A549 (cell line): ENCODE data around the gene ZNF274. TPM values are rescaled to one million over a fixed set of nuclear protein-coding genes. Genes with fewer than 3 reads are reported as not detected.
A peak's percentile ranks its signal among the peaks of the same experiment; 100 is the strongest.

Experiments used
- CBX8 ChIP-seq: fragments of 200-600 bp; sonication (generic); IDR thresholded peaks from 2 replicates; pipeline ENCODE4 v1.6.1; 2016
- EHF ChIP-seq: fragments of 250-450 bp; sonication (Bioruptor Pico); IDR thresholded peaks from 2 replicates; pipeline ENCODE4 v1.5.0; 2020; ENCODE audit warnings: mild to moderate bottlenecking
- EHMT2 ChIP-seq: fragments of 200-600 bp; sonication (generic); IDR thresholded peaks from 2 replicates; pipeline ENCODE4 v1.6.1; 2016; ENCODE audit warnings: antibody characterized with exemption, low read depth, mild to moderate bottlenecking, moderate library complexity
- EP300 ChIP-seq, 2 experiments: fragments of >200 bp; sonication (Bioruptor Twin); formaldehyde crosslinking; IDR thresholded peaks; 2 replicates in 1 of 2; 3 replicates in 1 of 2; pipeline ENCODE4 v1.6.1; 2016 to 2017
- FOSB ChIP-seq: fragments of 250-450 bp; sonication (Bioruptor Pico); IDR thresholded peaks from 2 replicates; pipeline ENCODE4 v1.5.0; 2020; ENCODE audit warnings: mild to moderate bottlenecking, moderate library complexity
- GATA3 ChIP-seq: IDR thresholded peaks from 2 replicates; pipeline ENCODE4 v1.6.1; 2012; ENCODE audit warnings: borderline replicate concordance
- HOXA7 ChIP-seq: fragments of 250-450 bp; sonication (Bioruptor Pico); IDR thresholded peaks from 2 replicates; pipeline ENCODE4 v1.5.0; 2020; ENCODE audit warnings: mild to moderate bottlenecking, moderate library complexity
- HOXB5 ChIP-seq: fragments of 250-450 bp; sonication (Bioruptor Pico); IDR thresholded peaks from 2 replicates; pipeline ENCODE4 v1.5.0; 2020; ENCODE audit warnings: mild to moderate bottlenecking, moderate library complexity
- JUN ChIP-seq, 2 experiments: fragments of >200 bp; sonication (Bioruptor Twin); formaldehyde crosslinking; IDR thresholded peaks; 2 replicates in 1 of 2; 3 replicates in 1 of 2; pipeline ENCODE4 v1.6.1; 2016 to 2017
- MAZ ChIP-seq: fragments of 150-350 bp; IDR thresholded peaks from 2 replicates; pipeline ENCODE4 v1.6.1; 2014; ENCODE audit warnings: antibody characterized with exemption, low read depth, low read length, borderline replicate concordance
- NFE2L2 ChIP-seq: fragments of 150-350 bp; conservative IDR thresholded peaks from 2 replicates; pipeline ENCODE4 v1.6.1; 2014; ENCODE audit warnings: low read length
- NR3C1 ChIP-seq: fragments of >200 bp; sonication (Bioruptor Twin); formaldehyde crosslinking; IDR thresholded peaks from 3 replicates; pipeline ENCODE4 v1.6.1; 2017
- POLR2A ChIP-seq: IDR thresholded peaks from 2 replicates; pipeline ENCODE4 v1.6.1; 2012; ENCODE audit warnings: mild to moderate bottlenecking, low read length
- POLR2AphosphoS2 ChIP-seq: conservative IDR thresholded peaks from 2 replicates; pipeline ENCODE4 v1.6.1; 2012; ENCODE audit warnings: low read length, improper control_type of control experiment, inconsistent platforms
- RAD21 ChIP-seq, 2 experiments: fragments of >200 bp in 1 of 2; sonication (Bioruptor Twin) in 1 of 2; formaldehyde crosslinking in 1 of 2; IDR thresholded peaks in 1 of 2; conservative IDR thresholded peaks in 1 of 2; 2 replicates in 1 of 2; 3 replicates in 1 of 2; pipeline ENCODE4 v1.6.1; 2012 to 2018; ENCODE audit warnings: inconsistent platforms in 1 of 2
- RFX5 ChIP-seq: fragments of 450-650 bp; IDR thresholded peaks from 2 replicates; pipeline ENCODE4 v1.7.1; 2014; ENCODE audit warnings: antibody characterized with exemption, mild to moderate bottlenecking, moderate library complexity
- SREBF2 ChIP-seq: fragments of 450-650 bp; IDR thresholded peaks from 2 replicates; pipeline ENCODE4 v1.6.1; 2014; ENCODE audit warnings: mild to moderate bottlenecking, moderate library complexity
- TFCP2L1 ChIP-seq: fragments of 250-450 bp; sonication (Bioruptor Pico); IDR thresholded peaks from 2 replicates; pipeline ENCODE4 v1.5.0; 2021; ENCODE audit warnings: mild to moderate bottlenecking
- TP53 ChIP-seq: fragments of 250-450 bp; sonication (Bioruptor Pico); IDR thresholded peaks from 2 replicates; pipeline ENCODE4 v1.5.0; 2021; ENCODE audit warnings: mild to moderate bottlenecking, moderate library complexity
- ZC3H11A ChIP-seq: fragments of 450-650 bp; IDR thresholded peaks from 2 replicates; pipeline ENCODE4 v1.6.1; 2014; ENCODE audit warnings: antibody characterized with exemption, mild to moderate bottlenecking
- polyA plus RNA-seq, 4 experiments: library from polyadenylated mRNA; depleted of rRNA in 3 of 4; stranded (reverse); fragments of >200 nt; fragmentation: RNase III in 1 of 4; extraction: RNeasy Plus Mini Kit Qiagen cat#74134 plus additional on column Dnase treatment in 1 of 4; gene quantifications; 2 replicates in 3 of 4; 3 replicates in 1 of 4; pipeline ENCODE4 v1.2.3, GENCODE V29; 2011 to 2017
- TF ChIP-seq, protein P1 (sequence below): fragments of >200 bp; sonication (Bioruptor Twin); formaldehyde crosslinking; IDR thresholded peaks from 3 replicates; pipeline ENCODE4 v1.5.1; 2016
- TF ChIP-seq, protein P2 (sequence below): IDR thresholded peaks from 2 replicates; pipeline ENCODE4 v1.6.1; 2012; ENCODE audit warnings: low read depth, borderline replicate concordance
- TF ChIP-seq, protein P3 (sequence below): fragments of 450-650 bp; IDR thresholded peaks from 2 replicates; pipeline ENCODE4 v1.6.1; 2014; ENCODE audit warnings: antibody characterized with exemption
- TF ChIP-seq, protein P4 (sequence below): fragments of 250-450 bp; sonication (Bioruptor Pico); IDR thresholded peaks from 2 replicates; pipeline ENCODE4 v1.5.0; 2021; ENCODE audit warnings: mild to moderate bottlenecking, moderate library complexity, borderline replicate concordance
- TF ChIP-seq, protein P5 (sequence below): IDR thresholded peaks from 2 replicates; pipeline ENCODE4 v1.6.1; 2012

ZNF274 gene
- polyA plus RNA-seq, 2 of the 4 experiments (the other 2 are of a cell fraction) = 15.8 to 28.7 TPM

DNA sequence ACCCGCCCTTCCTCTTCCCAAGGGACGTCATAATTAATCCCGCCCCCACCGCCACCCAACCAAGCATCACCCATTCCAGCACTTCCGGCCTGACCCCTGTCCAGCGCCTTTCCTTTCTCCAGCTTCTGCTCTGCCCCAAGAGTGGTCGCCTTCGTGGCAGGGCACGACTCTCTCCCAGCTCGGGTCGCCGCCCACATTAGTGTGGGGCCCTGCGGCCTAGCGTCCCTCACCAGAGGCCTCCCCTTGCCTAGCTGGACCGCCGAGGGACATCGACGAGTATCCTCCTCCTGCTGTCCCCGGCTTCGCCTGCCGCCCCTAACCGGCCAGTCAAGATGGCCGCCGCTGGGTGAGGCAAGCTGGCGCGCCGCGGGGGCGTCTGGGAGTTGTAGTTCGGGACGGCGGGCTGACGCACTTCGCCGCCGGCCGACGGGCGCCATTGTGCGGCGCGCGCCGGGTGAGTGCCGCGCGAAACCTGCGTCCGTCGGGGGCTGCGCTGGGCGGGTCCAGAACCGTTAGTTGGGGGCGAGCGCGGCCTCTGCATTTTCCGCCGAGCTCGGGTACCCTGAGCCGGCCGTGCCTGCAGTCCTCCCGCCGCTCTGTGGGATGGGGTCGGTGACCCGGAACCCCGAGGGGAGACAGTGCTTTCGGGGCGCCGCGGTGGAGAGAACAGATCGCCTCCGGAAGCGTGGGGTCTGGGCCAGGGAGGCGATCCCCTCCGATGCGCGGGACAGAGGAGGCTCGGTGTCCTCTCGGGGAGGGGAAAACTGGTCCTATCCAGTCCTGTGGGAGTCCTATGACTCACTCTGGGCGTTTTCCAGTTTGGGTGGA, at the start of gene ZNF274 (continued):
- TF ChIP-seq POLR2AphosphoS2 = no peak
- TF ChIP-seq EP300 (IDR thresholded peaks at IDR 0.05) = no peak
- no peak for TF ChIP-seq MAZ
- 0 out of 5 replicates have a peak, but pooled peaks of 1 of the 2 experiments have one; percentile 22 for TF ChIP-seq RAD21 (conservative IDR thresholded peaks at IDR 0.05 in 1 of 2, IDR thresholded peaks at IDR 0.05 in 1 of 2)
- no peak for TF ChIP-seq HOXB5 (CRISPR knock-in tag)
- TF ChIP-seq, protein P1, sequence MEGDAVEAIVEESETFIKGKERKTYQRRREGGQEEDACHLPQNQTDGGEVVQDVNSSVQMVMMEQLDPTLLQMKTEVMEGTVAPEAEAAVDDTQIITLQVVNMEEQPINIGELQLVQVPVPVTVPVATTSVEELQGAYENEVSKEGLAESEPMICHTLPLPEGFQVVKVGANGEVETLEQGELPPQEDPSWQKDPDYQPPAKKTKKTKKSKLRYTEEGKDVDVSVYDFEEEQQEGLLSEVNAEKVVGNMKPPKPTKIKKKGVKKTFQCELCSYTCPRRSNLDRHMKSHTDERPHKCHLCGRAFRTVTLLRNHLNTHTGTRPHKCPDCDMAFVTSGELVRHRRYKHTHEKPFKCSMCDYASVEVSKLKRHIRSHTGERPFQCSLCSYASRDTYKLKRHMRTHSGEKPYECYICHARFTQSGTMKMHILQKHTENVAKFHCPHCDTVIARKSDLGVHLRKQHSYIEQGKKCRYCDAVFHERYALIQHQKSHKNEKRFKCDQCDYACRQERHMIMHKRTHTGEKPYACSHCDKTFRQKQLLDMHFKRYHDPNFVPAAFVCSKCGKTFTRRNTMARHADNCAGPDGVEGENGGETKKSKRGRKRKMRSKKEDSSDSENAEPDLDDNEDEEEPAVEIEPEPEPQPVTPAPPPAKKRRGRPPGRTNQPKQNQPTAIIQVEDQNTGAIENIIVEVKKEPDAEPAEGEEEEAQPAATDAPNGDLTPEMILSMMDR = no peak; the same call in 2 of the 3 replicates
- TF ChIP-seq JUN (IDR thresholded peaks at IDR 0.05) = peak in 1 of 2 experiments; percentile 93; a peak in 4 of 5 replicates
- no peak for TF ChIP-seq TFCP2L1 (CRISPR knock-in tag)
- no peak for TF ChIP-seq NR3C1
- TF ChIP-seq POLR2A = peak; percentile 72
- no peak for TF ChIP-seq TP53 (CRISPR knock-in tag)
- TF ChIP-seq SREBF2 = no peak
- TF ChIP-seq ZC3H11A = no peak
- no peak for TF ChIP-seq EHMT2
- TF ChIP-seq, protein P2, sequence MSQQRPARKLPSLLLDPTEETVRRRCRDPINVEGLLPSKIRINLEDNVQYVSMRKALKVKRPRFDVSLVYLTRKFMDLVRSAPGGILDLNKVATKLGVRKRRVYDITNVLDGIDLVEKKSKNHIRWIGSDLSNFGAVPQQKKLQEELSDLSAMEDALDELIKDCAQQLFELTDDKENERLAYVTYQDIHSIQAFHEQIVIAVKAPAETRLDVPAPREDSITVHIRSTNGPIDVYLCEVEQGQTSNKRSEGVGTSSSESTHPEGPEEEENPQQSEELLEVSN = peak; percentile 91
- TF ChIP-seq EHF (CRISPR knock-in tag) = no peak
- TF ChIP-seq GATA3 = peak; percentile 26; the same call in 1 of the 2 replicates
- TF ChIP-seq, protein P3, sequence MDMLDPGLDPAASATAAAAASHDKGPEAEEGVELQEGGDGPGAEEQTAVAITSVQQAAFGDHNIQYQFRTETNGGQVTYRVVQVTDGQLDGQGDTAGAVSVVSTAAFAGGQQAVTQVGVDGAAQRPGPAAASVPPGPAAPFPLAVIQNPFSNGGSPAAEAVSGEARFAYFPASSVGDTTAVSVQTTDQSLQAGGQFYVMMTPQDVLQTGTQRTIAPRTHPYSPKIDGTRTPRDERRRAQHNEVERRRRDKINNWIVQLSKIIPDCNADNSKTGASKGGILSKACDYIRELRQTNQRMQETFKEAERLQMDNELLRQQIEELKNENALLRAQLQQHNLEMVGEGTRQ = no peak
- TF ChIP-seq, protein P4, sequence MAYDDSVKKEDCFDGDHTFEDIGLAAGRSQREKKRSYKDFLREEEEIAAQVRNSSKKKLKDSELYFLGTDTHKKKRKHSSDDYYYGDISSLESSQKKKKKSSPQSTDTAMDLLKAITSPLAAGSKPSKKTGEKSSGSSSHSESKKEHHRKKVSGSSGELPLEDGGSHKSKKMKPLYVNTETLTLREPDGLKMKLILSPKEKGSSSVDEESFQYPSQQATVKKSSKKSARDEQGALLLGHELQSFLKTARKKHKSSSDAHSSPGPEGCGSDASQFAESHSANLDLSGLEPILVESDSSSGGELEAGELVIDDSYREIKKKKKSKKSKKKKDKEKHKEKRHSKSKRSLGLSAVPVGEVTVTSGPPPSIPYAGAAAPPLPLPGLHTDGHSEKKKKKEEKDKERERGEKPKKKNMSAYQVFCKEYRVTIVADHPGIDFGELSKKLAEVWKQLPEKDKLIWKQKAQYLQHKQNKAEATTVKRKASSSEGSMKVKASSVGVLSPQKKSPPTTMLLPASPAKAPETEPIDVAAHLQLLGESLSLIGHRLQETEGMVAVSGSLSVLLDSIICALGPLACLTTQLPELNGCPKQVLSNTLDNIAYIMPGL (CRISPR knock-in tag) = 0 out of 2 replicates have a peak, but pooled peaks have one; percentile 35
- no peak for TF ChIP-seq HOXA7
- no peak for TF ChIP-seq FOSB (CRISPR knock-in tag)
- no peak for TF ChIP-seq RFX5
- no peak for TF ChIP-seq CBX8
- TF ChIP-seq NFE2L2 = no peak
- TF ChIP-seq, protein P5, sequence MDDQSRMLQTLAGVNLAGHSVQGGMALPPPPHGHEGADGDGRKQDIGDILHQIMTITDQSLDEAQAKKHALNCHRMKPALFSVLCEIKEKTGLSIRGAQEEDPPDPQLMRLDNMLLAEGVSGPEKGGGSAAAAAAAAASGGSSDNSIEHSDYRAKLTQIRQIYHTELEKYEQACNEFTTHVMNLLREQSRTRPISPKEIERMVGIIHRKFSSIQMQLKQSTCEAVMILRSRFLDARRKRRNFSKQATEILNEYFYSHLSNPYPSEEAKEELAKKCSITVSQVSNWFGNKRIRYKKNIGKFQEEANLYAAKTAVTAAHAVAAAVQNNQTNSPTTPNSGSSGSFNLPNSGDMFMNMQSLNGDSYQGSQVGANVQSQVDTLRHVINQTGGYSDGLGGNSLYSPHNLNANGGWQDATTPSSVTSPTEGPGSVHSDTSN = no peak
